Heart left ventricle (tissue), 13 donors: ENCODE measurements around the gene ATM.

ENCODE experiments used
- CTCF ChIP-seq, 12 donors: fragments of 200-600 bp; sonication (generic) in 4 of 12; IDR thresholded peaks; one replicate each; pipeline versions ENCODE4 v1.5.0 to v1.8.0; 2018 to 2022; ENCODE audit warnings: antibody characterized with exemption in 12 of 12, mild to moderate bottlenecking in 5 of 12
- POLR2A ChIP-seq, 2 donors: fragments of 450-650 bp; IDR thresholded peaks; one replicate each; pipeline ENCODE4 v1.6.1; 2017; ENCODE audit warnings: antibody characterized with exemption in 2 of 2, mild to moderate bottlenecking in 2 of 2, moderate library complexity in 2 of 2
- donor health status: ischemic (EF 13 %, LVEDD 7.1; RV severe dilation, severe dysfunction).
- donor health status: DM: no; HTN: yes; CAD: no.
- donor health status: DM: no; HTN: no; CAD: no.
- donor health status: ischemic (EF 25% LVEDD 6.9; RV normal size, moderate dysfunction).
- donor health status: ischemic (EF 25% LVEDD 5.7; RV mildly dilated, moderate dysfunction).
- donor health status: ischemic (EF 35%, LVEDD 5.7; RV mildly dilated, moderate dysfunction).
- donor health status: nonischemic (EF 11% LVEDD 7.7; RV severe dilation, severe dysfunction).
- donor health status: DM: yes; HTN: yes; CAD: no.
- donor health status: PGD.
- donor health status: ischemic (EF 29% LVEDD 5.4; RV normal size, mild dysfunction).
- donor health status: nonischemic (EF 23%, LVEDD 6.1; RV moderate dilation, normal function).

- no peak for TF ChIP-seq CTCF (IDR thresholded peaks at IDR 0.05)
- TF ChIP-seq POLR2A (IDR thresholded peaks at IDR 0.05) = no peak
These were observed 64.1 kb downstream of the ATM start for GRCh38 chr11:108286956-108287355.
